GM19372 (cell line): Measurements from ENCODE around the gene TCP11L2.
"Not testable (repeated sequence)": the region's sequence is repeated elsewhere in the genome, so short reads cannot be mapped to it uniquely, and the experiment has no call there.

Experiments used
- ATAC-seq: cut with Tn5 transposase; IDR thresholded peaks from one replicate; pipeline ENCODE4 v1.9.1; 2021; ENCODE audit warnings: mild to moderate bottlenecking, low read depth, moderate library complexity; ENCODE audit not compliant: unreplicated experiment

TCP11L2 gene

DNA sequence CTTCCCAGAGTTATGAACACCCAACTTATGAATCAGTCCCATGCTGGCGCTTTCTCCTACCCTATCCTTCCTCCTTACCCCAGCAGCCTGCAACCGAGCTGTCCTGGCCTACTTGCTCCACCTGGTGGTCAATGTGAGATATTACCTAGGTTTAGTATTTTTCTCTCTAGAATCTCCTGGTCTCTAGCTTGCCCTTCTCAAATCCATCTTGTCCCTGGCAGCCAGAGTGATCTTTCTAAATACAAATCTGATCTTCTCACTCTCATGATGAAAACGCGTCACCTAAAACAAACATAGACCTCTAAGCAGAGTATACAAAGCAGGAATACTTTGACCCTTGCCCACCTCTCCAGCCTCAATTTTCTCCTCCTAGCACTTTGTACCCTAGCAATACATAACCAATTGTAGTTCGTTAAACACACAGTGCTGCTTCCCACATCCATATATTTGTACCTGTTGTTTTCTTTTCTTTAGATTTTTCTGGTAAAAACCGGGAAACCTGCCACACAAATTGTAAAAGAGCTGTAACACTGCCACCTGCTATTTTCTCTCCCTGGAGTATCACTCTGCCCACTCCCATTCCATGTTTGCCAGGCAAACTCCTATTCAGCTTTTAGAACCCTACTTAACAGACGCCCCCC is 20.0 kb upstream of the TCP11L2 start:
- ATAC-seq, result no peak

DNA sequence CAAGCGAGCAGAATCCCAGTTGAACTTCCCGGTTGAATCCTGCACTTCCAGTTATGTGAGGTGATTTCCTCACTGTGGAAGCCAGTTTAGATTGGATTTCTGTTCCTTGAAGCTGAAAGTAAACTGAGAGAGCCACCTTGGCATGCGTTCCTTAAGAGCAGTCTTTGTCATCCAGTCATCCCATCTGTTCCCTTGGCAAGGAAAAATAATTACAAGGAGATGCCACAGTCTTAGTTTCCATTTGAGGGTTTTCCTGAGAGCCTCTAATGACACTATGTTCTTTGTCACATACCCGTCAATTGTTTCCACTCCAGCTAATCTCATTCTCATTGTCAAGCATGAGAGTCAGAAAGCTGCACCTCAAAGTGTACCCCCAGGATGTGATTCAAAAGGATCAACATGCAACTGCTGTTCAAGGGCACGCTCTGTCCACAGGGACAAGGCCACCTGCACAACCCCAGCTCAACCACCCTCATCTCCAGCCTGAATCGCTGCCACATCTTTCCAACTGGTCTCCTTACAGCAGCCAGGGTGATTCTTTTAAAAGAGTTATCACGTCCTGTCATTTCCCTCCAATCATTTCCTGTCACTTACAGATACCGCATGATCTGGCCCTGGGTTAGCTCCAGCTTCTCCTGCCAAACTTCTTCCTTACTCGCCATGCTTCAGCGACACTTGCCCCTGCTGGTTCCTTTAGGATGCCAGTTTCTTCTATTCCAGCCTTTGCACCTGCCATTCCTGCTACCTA is 18.0 kb upstream of the TCP11L2 start:
- ATAC-seq, result no peak

GRCh38 chr12:106285982-106286381 is 16.6 kb upstream of the TCP11L2 start:
- no peak for ATAC-seq

DNA sequence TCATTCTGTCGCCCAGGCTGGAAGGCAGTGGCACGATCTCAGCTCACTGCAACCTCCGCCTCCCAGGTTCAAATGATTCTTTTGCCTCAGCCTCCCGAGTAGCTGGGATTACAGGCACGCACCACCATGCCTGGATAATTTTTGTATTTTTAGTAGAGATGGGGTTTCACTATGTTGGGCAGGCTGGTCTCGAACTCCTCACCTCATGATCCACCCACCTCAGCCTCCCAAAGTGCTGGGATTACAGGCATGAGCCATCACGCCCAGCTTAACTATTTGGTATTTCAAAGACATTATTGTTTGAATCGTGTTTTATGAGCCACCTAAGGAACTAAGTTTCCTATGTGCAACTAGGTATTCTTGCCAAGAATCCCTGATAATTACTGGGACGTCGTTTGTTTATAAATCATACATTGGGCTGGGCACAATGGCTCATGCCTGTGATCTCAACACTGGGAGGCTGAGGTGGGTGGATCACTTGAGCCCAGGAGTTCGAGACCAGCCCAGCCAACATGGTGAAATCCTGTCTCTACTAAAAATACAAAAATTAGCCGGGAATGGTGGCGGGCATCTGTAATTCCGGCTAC is 15.9 kb upstream of the TCP11L2 start:
- ATAC-seq, result not testable (repeated sequence)

DNA sequence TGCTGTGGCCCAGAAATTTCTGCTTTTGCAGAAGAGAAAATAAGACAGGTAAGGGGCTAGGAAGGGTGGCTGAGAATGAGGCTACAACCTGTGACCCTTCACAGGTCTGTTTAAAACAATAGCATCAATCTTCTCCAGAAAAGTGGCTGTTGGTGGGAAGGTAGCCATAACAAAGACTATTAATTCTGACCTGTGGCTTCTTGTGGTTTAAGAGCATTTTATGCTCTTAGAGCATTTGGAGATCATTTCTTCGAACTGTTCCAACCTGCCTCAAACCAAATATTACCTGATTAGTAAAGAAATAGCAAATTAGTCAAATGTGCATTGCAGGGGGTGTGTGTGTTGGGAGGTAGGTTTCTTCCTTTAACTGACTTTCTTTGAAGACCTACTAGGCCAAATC is 15.2 kb upstream of the TCP11L2 start:
- ATAC-seq, result no peak

- ATAC-seq, result no peak
Observed at GRCh38 chr12:106288101-106288493, 14.4 kb upstream of the TCP11L2 start.

DNA sequence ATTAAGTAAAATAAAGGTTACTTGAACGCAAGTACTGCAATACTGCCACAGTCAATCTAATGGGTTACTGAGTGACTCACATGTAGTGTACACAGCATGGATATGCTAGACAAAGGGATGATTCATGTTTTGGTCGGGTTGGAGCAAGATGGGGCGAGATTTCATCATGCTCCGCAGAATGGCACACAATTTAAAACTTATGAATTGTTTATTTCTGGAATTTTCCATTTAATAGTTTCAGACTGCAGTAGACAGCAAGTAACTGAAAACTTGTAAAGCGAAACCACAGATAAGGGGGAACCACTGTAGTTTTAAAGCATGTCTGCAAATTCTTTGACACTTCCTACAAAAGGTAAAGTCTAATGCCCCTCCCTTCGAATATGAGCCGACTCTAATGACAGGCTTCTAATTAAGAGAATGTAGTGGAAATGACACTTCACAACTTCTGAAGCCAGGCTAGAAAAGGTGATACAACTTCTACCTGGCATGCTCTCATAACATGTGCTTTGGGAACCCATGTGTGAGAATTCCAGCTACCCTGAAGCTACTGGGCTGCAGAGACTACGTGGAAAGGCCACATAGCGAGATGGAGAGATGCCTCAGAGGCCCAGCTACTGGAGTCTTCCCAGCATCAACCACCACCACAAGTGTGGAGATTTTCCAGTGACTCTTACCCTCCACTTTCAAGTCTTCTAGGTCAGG is 13.9 kb upstream of the TCP11L2 start:
- ATAC-seq, result no peak

GRCh38 chr12:106289196-106289681 is 13.3 kb upstream of the TCP11L2 start:
- ATAC-seq, result no peak

- ATAC-seq, result no peak
Observed at GRCh38 chr12:106290666-106291065, 11.9 kb upstream of the TCP11L2 start.

DNA sequence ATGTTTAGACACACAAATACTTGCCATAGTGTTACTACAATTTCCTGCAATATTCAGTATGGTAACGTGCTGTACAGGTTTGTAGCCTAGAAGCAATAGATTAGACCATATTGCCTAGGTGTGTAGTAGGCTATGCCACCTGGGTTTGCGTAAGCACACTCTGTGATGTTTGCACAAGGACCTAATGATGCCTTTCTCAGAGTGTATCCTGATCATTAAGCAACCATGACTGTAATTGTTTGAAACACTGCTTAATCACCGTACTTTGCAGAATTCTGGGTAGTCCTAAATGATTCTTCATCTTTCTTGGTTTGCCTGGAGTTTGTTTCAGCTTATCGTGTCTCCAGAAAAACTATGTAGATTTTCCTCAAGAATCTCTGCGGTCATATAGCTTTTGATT is 11.2 kb upstream of the TCP11L2 start:
- ATAC-seq, result no peak

DNA sequence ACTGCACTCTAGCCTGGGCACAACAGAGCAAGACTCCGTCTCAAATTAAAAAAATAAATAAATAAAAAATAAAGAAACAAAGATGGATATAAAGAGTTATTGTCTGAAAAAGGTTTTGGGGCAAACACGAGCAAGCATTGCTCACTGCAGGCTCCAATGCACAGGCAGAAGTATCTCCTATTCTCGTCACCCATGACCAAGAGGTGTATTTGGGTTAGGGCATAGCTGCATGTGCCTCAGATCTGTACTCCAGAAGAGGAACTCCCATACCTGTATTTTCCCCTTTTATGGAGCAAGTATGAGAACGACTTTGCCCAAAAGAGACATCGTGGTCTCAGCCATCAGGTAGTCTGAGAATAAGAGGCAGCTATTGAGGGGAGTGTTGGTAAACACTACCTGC is 10.2 kb upstream of the TCP11L2 start:
- ATAC-seq, result no peak

- ATAC-seq, result no peak
Observed at GRCh38 chr12:106296179-106296877, 6.2 kb upstream of the TCP11L2 start.

GRCh38 chr12:106297075-106297474 is 5.5 kb upstream of the TCP11L2 start:
- ATAC-seq, result no peak

GRCh38 chr12:106297681-106298080 is 4.9 kb upstream of the TCP11L2 start:
- ATAC-seq, result no peak

DNA sequence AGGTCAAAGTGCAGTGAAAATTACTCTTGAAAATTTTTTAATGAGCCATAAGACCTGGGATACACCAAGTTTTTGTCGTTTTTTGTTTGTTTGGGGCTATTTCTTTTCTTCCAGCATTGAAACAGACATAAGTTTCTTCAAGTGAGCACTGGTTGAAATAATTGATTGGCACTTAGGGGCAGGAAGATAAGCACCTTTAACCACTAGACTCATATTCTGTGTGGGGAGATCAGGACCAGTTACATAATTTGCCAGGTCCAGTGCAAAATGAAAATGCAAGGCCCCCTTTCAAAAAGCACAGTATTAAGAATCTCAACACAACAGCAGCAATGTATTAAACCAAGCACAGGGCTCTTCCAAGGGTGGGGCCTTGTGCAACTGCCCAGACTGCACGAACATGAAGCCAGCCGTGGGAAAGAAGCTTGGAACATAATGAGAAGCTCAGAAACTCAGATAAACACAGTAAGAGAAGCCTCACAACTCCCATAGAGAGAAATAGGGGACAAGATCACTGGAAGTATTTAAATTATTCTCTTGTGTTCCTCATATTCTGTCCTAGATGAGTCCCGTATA is 3.2 kb upstream of the TCP11L2 start:
- ATAC-seq, result no peak

DNA sequence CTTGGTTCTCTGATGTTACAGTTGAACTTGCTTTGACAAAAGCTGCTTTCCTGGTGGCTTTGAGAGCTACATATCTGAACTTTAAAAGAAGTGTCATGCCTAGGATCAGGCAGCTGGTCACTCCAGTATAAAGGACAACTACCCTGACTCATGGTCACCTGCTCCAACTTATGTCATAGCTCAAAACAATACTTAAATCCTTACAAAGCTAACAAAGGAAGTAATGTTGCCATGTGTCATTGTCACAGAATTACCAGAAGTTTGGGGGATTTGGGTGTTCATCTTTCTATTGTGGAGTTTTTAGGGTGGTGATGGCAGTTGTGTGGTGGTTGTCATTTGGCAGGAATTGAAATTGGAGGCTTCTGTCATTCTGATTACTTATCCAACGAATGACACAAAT is 1.8 kb upstream of the TCP11L2 start:
- no peak for ATAC-seq

GRCh38 chr12:106301241-106301610 is 1.3 kb upstream of the TCP11L2 start:
- no peak for ATAC-seq

DNA sequence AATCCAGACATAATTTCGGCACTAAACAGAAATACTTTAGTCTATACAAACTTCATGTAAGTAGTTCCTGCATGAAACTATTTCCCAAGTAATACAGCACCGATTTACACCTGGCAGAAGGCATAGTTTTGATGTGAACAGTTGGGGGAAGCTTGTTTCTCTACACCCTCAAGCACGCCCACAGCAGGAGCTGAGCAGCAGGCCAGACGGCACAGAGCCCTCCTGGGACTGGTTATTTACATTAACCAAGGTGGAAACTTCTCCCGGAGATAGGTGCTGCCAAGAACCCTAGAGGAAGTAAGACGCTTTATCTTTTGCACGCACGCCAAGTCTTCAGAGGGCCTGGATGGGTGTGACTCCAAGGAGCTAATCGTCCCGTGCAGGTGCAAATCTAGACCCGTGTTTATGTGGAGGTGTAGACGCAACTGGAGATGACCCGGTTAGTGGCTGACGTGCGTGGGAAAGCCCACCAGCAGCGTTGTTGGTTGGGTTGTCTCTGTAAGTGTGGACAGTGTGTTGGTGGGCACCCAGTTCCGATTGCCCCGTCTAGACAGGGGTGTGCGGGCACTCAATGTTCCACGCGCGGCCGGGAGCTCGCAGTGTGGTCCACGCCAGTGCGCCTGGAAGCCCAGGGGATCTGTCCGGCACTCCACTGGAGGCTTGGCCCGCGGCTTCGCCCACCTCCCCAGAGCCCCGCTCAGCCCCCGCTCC is 767 bp upstream of the TCP11L2 start:
- ATAC-seq, result peak; percentile 67

- no peak for ATAC-seq
Observed at GRCh38 chr12:106303202-106303820, 778 bp downstream of the TCP11L2 start.
